AG04450 (cell line): ENCODE results near the gene SLC39A11. TPM values are rescaled to one million over a fixed set of nuclear protein-coding genes. Genes with fewer than 3 reads are reported as not detected.
"Not testable (repeated sequence)": the region's sequence is repeated elsewhere in the genome, so short reads cannot be mapped to it uniquely, and the experiment has no call there.

Source experiments
- CTCF ChIA-PET: fragments of 300-600, 350-600 bp; formaldehyde crosslinking; extraction: SDS; loops from one replicate; lab custom pipeline; 2022; ENCODE audit warnings: antibody characterized with exemption, inconsistent platforms; lab: Charles Lee
- POLR2A ChIA-PET: fragments of 350-600 bp; formaldehyde crosslinking; extraction: SDS; loops from one replicate; lab custom pipeline; 2021; ENCODE audit warnings: antibody characterized with exemption, inconsistent platforms; lab: Yijun Ruan, JAX
- DNase-seq: peaks from one replicate; pipeline ENCODE4 v3.0.0-alpha.2; 2011; ENCODE audit warnings: low read depth, low spot score
- H3K27ac ChIP-seq: one replicate; pipeline ENCODE4 v1.5.1; 2012; ENCODE audit warnings: low read depth, low read length, control low read depth
- H3K27me3 ChIP-seq: one replicate; pipeline ENCODE4 v1.6.0; 2012; ENCODE audit warnings: low read length; ENCODE audit not compliant: control insufficient read depth, insufficient read depth
- H3K4me3 ChIP-seq: 2 replicates; pipeline ENCODE4 v1.5.1; 2011; ENCODE audit warnings: mild to moderate bottlenecking, low read depth, low read length, control low read depth
- H3K9me3 ChIP-seq: 2 replicates; pipeline ENCODE4 v1.5.1; 2012; ENCODE audit warnings: low read length; ENCODE audit not compliant: control insufficient read depth, insufficient read depth
- polyA plus RNA-seq: library from polyadenylated mRNA; depleted of rRNA; stranded (reverse); fragments of >200 nt; gene quantifications from 2 replicates; pipeline ENCODE4 v1.2.3, GENCODE V29; 2011
- TF ChIP-seq, protein P1 (sequence below): IDR thresholded peaks from 2 replicates; pipeline ENCODE4 v1.5.1; 2011; ENCODE audit warnings: low read depth, low read length, control low read depth, inconsistent platforms

The SLC39A11 gene
- polyA plus RNA-seq, 1 experiment, result 18.0 TPM

DNA sequence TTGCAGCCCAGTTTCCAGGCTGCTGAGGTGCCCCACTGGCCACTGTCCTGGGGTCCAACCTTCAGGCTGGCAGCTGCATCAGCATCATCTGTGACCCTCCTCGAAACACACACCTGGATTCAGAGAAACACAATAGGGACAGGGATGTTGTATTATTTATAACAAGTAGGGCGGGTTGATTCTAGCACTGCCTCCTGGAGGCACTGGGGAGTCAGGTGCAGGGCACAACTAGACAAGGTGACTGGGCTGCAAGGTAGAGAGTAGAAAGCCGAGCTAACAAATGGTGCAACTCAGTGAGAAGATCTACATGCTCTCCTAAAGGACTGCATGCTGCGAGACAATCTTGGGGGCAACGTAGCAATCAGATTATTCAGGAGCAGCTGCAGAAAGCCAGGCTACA lies 317.3 kb downstream of the SLC39A11 start:
- H3K9me3 ChIP-seq, result no peaks in the 10 kb centered on the region
- TF ChIP-seq, protein P1, sequence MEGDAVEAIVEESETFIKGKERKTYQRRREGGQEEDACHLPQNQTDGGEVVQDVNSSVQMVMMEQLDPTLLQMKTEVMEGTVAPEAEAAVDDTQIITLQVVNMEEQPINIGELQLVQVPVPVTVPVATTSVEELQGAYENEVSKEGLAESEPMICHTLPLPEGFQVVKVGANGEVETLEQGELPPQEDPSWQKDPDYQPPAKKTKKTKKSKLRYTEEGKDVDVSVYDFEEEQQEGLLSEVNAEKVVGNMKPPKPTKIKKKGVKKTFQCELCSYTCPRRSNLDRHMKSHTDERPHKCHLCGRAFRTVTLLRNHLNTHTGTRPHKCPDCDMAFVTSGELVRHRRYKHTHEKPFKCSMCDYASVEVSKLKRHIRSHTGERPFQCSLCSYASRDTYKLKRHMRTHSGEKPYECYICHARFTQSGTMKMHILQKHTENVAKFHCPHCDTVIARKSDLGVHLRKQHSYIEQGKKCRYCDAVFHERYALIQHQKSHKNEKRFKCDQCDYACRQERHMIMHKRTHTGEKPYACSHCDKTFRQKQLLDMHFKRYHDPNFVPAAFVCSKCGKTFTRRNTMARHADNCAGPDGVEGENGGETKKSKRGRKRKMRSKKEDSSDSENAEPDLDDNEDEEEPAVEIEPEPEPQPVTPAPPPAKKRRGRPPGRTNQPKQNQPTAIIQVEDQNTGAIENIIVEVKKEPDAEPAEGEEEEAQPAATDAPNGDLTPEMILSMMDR, result no peak
- H3K27me3 ChIP-seq, result no peaks in the 10 kb centered on the region
- CTCF ChIA-PET, result interaction anchor here (0.6 to 1.1 kb wide), 2 partner anchors 47 to 50 kb away, joined by 4 to 5 read pairs; no protein-coding TSS in a partner anchor
- POLR2A ChIA-PET, result no interaction called here
- no peak for DNase-seq
- H3K27ac ChIP-seq, result no peak overlapping the region
- H3K4me3 ChIP-seq, result no peak overlapping the region

DNA sequence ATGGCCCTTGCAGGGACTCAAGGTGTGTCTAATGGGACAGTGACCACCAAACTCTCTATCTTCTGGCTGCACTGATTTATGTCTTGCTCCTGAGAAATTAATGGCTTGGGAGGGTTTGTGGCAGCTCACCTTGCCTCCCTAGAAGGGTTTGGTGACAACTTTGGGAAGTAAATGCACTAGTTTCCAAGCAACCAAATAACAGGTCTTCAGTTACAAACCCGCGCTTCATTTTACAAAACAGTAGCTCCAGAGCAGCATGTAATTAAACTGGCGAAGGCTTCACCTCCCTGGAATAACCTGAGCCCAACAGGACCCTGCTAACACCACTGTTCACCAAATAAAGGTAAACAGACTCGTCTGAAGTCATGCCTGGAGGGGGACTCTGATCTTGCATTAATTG lies 318.3 kb downstream of the SLC39A11 start:
- Histone ChIP-seq H3K27me3 (no peaks in the 10 kb centered on the region), H3K27ac (no peak overlapping the region), H3K4me3 (no peak overlapping the region), H3K9me3 (no peaks in the 10 kb centered on the region)
- no peak for DNase-seq
- TF ChIP-seq, protein P1, result no peak
- ChIA-PET CTCF (interaction anchor here (1.1 kb wide), 1 partner anchor 49 kb away, joined by 4 read pairs; no protein-coding TSS in a partner anchor), POLR2A (no interaction called here)

DNA sequence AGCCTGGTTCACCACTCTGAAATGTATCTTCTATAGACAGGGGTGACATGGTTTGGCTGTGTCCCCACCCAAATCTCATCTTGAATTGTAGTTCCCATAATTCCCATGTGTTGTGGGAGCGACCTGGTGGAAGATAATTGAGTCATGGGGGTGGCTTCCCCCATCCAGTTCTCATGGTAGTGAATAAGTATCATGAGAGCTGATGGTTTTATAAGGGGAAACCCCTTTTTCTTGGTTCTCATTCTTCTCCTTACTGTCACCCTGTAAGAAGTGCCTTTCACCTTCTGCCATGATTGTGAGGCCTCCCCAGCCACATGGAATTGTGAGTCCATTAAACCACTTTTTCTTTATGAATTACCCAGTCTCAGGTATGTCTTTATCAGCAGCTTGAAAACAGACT lies 319.3 kb downstream of the SLC39A11 start:
- H3K9me3 ChIP-seq, CTCF ChIA-PET, DNase-seq, H3K27me3 ChIP-seq, H3K4me3 ChIP-seq, H3K27ac ChIP-seq: not testable (repeated sequence)
- POLR2A ChIA-PET, result interaction anchor here (0.5 kb wide), 1 partner anchor 166 kb away, joined by 3 read pairs; no protein-coding TSS in a partner anchor

DNA sequence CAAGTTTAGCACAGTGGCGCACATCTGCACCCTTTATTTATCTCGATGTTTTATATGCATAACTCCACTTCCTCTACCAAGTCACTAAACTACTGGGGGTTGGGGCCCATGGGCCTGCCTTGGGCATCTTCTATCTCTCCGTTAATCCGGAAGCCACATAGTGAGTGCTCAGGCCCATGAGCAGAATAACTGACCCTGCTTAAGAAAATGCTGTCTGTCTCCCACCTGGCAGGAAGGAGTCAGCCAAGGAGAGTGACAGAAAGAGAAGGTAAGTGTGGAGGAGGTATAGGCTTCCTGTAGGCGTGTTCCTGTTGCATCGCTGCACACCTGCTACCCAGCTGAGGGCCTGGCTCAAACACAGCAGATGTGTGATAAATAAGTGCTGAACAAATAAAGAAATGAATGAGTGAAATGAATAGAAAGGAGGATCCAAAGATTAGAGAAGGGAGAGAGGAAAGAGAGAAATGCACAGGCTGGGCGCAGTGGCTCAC lies 320.1 kb downstream of the SLC39A11 start:
- H3K27me3 ChIP-seq, result no peaks in the 10 kb centered on the region
- no peak overlapping the region for H3K4me3 ChIP-seq
- no peak for DNase-seq
- ChIA-PET CTCF (no interaction called here), POLR2A (no interaction called here)
- H3K27ac ChIP-seq, result no peak overlapping the region
- TF ChIP-seq, protein P1, result no peak
- peaks cover 2% of the 10 kb centered on the region for H3K9me3 ChIP-seq

DNA sequence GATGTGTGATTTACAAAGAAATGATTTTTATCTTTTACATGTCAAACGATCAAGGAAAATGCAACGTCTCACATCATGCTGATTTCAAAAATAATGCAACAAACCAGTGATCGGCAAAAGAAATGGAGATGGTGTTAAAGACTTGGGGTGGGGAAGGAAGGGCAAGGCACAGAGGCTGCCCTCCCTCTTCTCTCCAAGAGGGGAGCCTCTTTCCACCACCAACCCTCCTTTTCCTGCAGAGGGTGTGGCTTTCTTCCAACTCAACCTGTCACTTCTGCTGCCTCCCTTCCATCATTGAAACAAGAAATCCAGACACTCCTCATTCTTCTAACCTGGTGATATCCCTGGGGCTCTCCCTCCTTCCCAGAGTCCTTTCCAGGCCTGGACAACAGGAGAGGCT lies 320.8 kb downstream of the SLC39A11 start:
- POLR2A ChIA-PET, result no interaction called here
- TF ChIP-seq, protein P1, result no peak

More for the DNA sequence above, 320.8 kb downstream of the SLC39A11 start:
- H3K27me3 ChIP-seq, result no peaks in the 10 kb centered on the region
- peaks cover 5% of the 10 kb centered on the region for H3K9me3 ChIP-seq
- no peak overlapping the region for H3K4me3 ChIP-seq
- H3K27ac ChIP-seq, result no peak overlapping the region
- no peak for DNase-seq
- CTCF ChIA-PET, result interaction anchor here (0.6 kb wide), 1 partner anchor 151 kb away, joined by 3 read pairs; no protein-coding TSS in a partner anchor
